ENCODE measurements around the gene TMEM39B.
A peak's percentile ranks its signal among the peaks of the same experiment; 100 is the strongest.
"Not testable (repeated sequence)": the region's sequence is repeated elsewhere in the genome, so short reads cannot be mapped to it uniquely, and the experiment has no call there.

The TMEM39B gene

GRCh38 chr1:32072622-32073298 lies at the start of gene TMEM39B:
Gene TMEM39B, plus strand, starts transcription at chr1:32072939. Its CDS starts 109 bp downstream, at chr1:32073048.
- peak; percentile 82 to 93 (median 88) for DNase-seq

- DNase-seq: no peak
Measured at GRCh38 chr1:32023351-32023750, 49.4 kb upstream of the TMEM39B start.

- no peak for DNase-seq
Measured at GRCh38 chr1:32025515-32025914, 47.2 kb upstream of the TMEM39B start.

GRCh38 chr1:32028746-32029145 lies 44.0 kb upstream of the TMEM39B start:
- DNase-seq: no peak

DNA sequence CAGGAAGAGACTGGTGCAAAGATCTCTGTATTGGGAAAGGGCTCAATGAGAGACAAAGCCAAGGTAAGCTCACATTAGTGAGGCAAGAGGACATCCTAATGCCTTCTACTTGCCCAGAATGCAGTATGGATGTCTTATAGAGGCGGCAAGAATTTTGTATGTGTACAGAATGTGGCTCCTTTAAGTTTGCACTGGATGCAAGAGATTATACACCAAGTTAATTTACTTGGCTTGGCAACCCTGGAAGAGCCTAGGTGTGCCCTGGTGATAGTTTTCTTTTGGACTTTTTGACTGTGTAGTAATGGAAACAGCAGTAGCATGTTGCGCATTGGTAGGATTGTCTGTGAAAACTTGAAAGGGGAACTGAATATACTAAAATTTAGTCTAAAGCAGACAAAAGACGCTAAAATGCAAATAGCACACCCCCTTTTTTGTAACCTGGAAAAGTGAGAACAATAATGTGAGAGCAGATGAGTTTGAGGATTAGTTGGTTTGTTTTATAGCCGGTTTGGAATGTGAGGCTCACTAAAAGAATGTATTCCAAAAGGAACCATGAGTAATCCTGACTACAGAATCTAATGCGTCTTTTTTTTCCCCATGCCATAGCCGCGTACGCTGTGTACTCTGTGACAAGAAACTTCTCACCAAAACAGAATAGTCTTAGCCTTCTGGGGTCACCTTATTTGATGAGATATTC lies 41.0 kb upstream of the TMEM39B start:
- DNase-seq: no peak

GRCh38 chr1:32032275-32032615 lies 40.5 kb upstream of the TMEM39B start:
- no peak for DNase-seq

GRCh38 chr1:32035119-32035518 lies 37.6 kb upstream of the TMEM39B start:
- DNase-seq: no peak

GRCh38 chr1:32040711-32041110 lies 32.0 kb upstream of the TMEM39B start:
- DNase-seq: no peak

- no peak for DNase-seq
Measured at GRCh38 chr1:32042330-32042729, 30.4 kb upstream of the TMEM39B start.

GRCh38 chr1:32044234-32044633 lies 28.5 kb upstream of the TMEM39B start:
- DNase-seq: no peak

GRCh38 chr1:32045772-32046171 lies 27.0 kb upstream of the TMEM39B start:
- no peak for DNase-seq

DNA sequence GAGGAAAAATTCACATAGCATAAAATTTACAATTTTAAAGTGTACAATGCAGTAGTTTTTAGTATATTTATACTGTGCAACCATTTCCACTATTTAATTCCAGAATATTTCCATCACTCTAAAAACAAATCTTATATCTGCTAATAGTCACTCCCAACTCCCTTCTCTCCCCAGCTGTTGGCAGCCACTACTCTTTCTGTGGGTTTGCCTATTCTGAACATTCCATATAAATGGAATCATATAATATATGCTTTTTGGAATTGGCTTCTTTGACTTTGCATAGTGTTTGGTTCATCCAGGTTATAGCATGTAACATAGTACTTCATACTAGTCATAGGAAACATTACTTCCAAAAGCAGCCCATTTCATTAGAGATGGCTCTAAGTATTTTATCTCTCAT lies 25.0 kb upstream of the TMEM39B start:
- no peak for DNase-seq

DNA sequence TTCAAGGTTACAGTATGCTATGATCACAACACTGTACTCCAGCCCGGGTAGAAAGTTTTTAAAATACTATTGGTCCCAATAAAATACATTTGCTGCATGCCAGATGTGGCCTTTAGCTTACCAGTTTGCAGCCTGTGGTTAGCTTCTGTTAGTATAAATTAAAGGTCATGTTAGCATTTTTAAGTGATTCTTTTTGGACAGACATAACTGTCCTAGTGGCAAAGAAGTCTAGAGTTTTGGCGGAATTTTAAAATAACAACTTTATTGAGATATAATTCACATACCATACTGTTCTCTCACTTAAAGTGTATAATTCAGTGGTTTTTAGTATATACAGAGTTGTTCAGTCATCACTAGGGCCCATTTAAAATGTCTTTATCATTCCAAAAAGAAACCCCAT lies 24.3 kb upstream of the TMEM39B start:
- no peak for DNase-seq

DNA sequence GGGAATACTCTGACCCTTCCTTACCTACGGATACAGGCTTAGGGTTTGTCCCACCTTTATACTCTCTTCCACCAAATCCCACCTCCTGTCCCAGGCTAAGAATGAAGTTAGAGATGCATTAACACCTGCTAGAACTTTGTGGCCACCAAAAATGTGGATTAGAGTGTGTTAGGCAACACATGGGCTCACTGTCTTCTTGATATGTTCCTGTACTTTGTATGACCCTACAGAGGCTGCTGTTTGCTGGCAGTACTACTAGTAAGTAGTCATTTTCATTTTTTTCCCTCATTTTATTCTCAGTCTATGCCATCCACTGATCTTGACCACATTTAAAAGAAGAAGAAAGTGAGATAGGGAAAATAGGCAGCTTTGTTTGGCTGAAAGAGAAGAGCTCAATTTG lies 21.0 kb upstream of the TMEM39B start:
- DNase-seq: no peak

- no peak for DNase-seq
Measured at GRCh38 chr1:32052887-32053286, 19.9 kb upstream of the TMEM39B start.

DNA sequence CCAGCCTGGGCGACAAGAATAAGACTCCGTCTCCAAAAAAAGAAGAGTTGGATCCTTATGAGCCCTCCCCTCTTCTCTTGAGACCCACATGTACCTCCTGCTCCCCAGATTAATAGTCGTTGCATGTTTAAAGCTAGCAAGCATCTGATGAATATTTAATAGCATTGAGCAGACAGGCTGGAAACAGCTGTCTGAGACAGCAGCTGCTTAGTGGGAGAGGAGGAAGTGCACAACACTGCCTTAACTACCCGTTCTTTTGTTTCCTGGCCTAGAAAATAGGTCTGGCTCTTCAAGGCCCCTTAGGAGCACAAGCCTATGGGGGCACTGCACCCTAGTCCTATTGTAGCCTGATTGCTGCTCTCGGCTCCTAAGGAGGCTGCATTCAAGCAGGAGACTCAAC lies 17.3 kb upstream of the TMEM39B start:
- DNase-seq: no peak

DNA sequence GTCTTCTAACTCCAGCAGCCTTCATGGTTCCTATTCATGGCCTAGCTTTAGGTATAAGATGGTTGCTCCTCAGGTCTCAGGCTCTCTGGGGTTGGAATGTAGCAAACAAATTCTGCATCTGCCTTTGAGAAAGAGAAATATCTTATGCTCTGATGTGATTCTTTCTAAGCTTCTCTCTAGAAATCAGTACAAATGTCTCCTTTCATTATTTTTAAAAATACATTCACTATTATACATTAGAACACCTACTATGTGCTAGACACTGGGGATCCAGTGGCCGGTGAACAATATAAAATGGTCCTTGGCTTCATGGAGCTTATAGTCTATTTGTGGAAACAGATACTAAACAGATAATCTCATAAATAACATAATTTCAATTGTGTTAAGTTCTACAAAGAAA lies 16.1 kb upstream of the TMEM39B start:
- DNase-seq: no peak

DNA sequence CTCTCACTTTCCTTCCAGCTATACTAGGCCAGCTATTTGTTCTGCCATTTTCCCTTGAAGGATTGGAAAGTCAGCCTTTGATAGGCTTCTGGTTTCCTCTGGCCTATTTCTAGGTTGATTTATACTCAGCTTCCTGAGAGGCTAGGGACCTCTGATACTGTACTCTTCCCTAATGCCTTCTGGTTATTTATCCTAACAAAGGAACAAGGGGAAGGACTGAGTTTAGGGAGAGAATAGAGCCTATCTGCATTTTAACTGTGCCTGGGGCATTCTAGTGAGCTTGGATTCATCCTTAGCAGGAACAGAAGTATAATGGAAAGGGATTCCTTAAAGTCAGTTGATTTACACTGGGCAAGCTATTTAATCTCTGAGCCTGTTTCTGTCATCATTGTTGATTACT lies 11.8 kb upstream of the TMEM39B start:
- DNase-seq: no peak

- DNase-seq: no peak
Measured at GRCh38 chr1:32062867-32063230, 9.9 kb upstream of the TMEM39B start.

GRCh38 chr1:32063261-32063681 lies 9.5 kb upstream of the TMEM39B start:
- DNase-seq: no peak

- not testable (repeated sequence) for DNase-seq
Measured at GRCh38 chr1:32065613-32066488, 6.9 kb upstream of the TMEM39B start.

GRCh38 chr1:32066489-32066873 lies 6.3 kb upstream of the TMEM39B start:
- no peak for DNase-seq

DNA sequence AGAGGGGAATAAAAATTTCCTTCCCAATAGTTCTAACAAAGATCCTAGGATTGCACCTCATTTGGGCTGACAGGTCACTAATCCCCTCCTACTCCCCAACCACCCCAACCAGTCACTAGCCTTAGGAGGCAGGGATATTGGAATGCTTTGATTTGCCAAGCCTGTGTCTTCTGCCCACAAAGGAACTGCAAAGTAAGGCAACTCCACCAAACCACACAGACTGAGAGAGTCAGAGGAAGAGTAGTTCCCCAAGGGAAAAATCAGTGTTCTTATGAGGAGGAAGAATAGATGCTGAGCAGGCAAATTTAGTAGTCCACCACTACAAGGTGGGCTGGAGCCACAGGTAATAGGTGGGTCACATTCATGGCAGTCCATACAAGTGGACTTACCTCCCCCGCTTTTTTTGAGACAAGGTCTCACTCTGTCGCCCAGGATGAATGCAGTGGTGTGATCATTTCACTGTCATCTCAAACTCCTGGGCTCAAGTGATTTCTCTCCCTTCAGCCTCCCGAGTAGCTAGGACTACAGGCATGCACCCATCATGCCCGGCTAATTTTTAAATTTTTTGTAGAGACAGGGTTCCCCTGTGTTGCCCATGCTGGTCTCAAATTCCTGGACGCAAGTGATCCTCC lies 3.7 kb upstream of the TMEM39B start:
- no peak for DNase-seq

Data from activated naive CD4-positive, alpha-beta T cell (primary cell).